Measurements from ENCODE around the gene UCHL1.

UCHL1 gene

DNA sequence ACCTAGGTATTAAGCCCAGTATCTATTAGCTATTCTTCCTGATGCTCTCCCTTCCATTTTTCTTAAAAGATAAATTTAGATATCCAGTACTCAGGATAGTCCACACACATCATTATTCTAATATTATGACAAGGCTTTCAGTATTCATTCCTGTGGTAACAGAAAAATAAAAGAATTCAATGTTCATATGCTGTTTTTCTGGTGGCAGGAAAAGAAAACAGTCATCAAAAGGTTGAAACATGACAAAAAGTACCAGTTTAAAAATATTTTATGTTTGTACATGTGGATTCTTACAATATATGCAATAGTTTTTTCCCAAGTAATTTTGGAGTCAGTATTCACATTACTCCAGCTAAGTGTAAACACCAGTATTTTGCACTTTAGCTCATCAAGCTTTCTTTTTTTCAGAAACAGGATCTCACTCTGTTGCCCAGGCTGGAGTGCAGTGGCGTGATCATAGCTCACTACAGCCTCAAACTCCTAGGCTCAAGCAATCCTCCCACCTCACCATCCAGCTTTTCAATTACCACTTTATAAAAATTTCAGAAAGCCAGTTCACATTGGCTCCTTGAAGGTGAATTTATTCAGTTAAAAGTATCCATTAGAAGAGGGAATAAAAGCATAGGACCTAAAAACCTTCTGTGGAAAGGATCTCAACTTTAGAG lies 44.6 kb upstream of the UCHL1 start:
- peak overlapping the region; percentile 37; the same call in 1 of the 2 replicates for H3K4me2 ChIP-seq (ENCODE audit: low read length)
- peaks cover 18% of the 10 kb centered on the region for H3K27me3 ChIP-seq (ENCODE audit: low read depth, low read length)
- H3K4me3 ChIP-seq (ENCODE audit: low read length), result no peak overlapping the region
- no peak overlapping the region for H3K9ac ChIP-seq (ENCODE audit: low read length)
- peaks cover 9% of the 10 kb centered on the region for H3K4me1 ChIP-seq (ENCODE audit: low read length)
- TF ChIP-seq, protein P1, sequence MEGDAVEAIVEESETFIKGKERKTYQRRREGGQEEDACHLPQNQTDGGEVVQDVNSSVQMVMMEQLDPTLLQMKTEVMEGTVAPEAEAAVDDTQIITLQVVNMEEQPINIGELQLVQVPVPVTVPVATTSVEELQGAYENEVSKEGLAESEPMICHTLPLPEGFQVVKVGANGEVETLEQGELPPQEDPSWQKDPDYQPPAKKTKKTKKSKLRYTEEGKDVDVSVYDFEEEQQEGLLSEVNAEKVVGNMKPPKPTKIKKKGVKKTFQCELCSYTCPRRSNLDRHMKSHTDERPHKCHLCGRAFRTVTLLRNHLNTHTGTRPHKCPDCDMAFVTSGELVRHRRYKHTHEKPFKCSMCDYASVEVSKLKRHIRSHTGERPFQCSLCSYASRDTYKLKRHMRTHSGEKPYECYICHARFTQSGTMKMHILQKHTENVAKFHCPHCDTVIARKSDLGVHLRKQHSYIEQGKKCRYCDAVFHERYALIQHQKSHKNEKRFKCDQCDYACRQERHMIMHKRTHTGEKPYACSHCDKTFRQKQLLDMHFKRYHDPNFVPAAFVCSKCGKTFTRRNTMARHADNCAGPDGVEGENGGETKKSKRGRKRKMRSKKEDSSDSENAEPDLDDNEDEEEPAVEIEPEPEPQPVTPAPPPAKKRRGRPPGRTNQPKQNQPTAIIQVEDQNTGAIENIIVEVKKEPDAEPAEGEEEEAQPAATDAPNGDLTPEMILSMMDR (IDR thresholded peaks at IDR 0.05; ENCODE audit: low read depth, low read length), result no peak
- TF ChIP-seq EZH2phosphoT487 (IDR thresholded peaks at IDR 0.05; ENCODE audit: low read depth), result no peak
- no peaks in the 10 kb centered on the region for H4K20me1 ChIP-seq (ENCODE audit: insufficient read depth, low read length)
- H3K36me3 ChIP-seq (replicated peaks; ENCODE audit: low read depth, low read length), result no peaks in the 10 kb centered on the region
- H3K9me3 ChIP-seq (ENCODE audit: insufficient read depth, low read length), result no peaks in the 10 kb centered on the region
- H3K27ac ChIP-seq (ENCODE audit: low read length), result no peak overlapping the region
- no peaks in the 10 kb centered on the region for H3K79me2 ChIP-seq (ENCODE audit: low read length)
- no peak overlapping the region for H2AFZ ChIP-seq (ENCODE audit: low read depth, low read length)

DNA sequence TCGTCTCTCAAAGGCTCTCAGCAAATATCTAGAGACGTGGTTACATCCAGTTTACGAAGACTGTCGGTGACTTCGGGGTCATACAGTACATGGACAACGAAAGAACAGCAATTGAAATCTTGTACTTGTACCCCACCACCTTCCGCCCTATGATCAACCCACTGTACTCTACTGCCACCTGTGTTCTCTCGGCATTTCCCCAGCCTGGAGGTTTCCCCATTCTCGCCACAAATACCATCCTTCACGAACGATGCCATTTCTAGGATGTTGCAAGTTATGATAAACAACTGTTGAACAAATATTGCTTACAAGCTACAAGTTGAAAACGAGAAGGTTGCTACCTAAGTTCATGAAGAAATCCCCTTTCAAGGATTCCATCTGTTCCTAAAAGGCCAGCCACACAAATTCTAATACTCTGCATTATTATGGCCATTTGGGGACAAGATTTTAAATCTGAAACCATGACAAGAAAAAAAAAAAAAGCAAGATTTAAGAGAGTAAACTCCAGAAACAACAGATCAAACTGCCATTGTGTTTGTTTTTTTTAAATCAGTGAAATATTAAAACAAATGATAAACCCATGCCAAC lies 44.0 kb upstream of the UCHL1 start:
- no peaks in the 10 kb centered on the region for H3K79me2 ChIP-seq (ENCODE audit: low read length)
- no peak for TF ChIP-seq EZH2phosphoT487 (IDR thresholded peaks at IDR 0.05; ENCODE audit: low read depth)
- TF ChIP-seq, protein P1 (IDR thresholded peaks at IDR 0.05; ENCODE audit: low read depth, low read length), result peak; percentile 56
- no peaks in the 10 kb centered on the region for H3K9me3 ChIP-seq (ENCODE audit: insufficient read depth, low read length)
- H3K27ac ChIP-seq (ENCODE audit: low read length), result no peak overlapping the region
- no peaks in the 10 kb centered on the region for H4K20me1 ChIP-seq (ENCODE audit: insufficient read depth, low read length)
- no peak overlapping the region for H3K4me3 ChIP-seq (ENCODE audit: low read length)
- H3K4me1 ChIP-seq (ENCODE audit: low read length), result peaks cover 9% of the 10 kb centered on the region
- peaks cover 18% of the 10 kb centered on the region for H3K27me3 ChIP-seq (ENCODE audit: low read depth, low read length)
- H2AFZ ChIP-seq (ENCODE audit: low read depth, low read length), result no peak overlapping the region
- H3K9ac ChIP-seq (ENCODE audit: low read length), result no peak overlapping the region
- H3K4me2 ChIP-seq (ENCODE audit: low read length), result peak overlapping the region; percentile 37; the same call in 1 of the 2 replicates
- no peaks in the 10 kb centered on the region for H3K36me3 ChIP-seq (replicated peaks; ENCODE audit: low read depth, low read length)

DNA sequence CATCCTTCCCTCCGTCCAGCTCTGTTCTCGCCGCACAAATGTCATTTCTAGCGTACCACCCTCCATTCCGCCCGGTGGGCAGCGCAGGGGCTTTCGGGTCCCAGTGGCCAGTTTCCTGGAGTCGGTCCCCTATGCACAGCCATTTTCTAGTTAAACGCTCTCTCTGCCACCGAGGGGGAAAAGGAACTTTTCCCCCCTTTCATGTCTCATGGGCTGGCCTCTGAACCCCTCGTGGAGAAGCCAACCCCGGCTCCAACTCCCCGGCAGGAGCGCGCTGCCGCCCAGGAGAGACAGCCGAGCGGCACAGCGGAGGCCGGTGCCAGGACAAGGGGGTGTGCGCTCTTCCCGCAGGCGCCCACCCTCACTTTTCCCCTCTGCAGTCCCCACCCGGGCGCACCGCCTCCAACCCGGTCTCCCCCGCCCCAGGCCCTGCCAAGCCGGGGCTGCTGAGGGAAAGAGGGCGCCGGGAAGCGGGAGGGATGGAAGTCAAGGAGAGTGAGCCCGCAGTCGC lies 43.0 kb upstream of the UCHL1 start:
- H2AFZ ChIP-seq (ENCODE audit: low read depth, low read length), result peak overlapping the region; percentile 25; the same call in 1 of the 2 replicates
- peaks cover 18% of the 10 kb centered on the region for H3K27me3 ChIP-seq (ENCODE audit: low read depth, low read length)
- no peaks in the 10 kb centered on the region for H3K36me3 ChIP-seq (replicated peaks; ENCODE audit: low read depth, low read length)
- H3K4me3 ChIP-seq (ENCODE audit: low read length), result peak overlapping the region; percentile 79
- H3K4me2 ChIP-seq (ENCODE audit: low read length), result peak overlapping the region; percentile 49
- peak overlapping the region; percentile 43; the same call in 1 of the 2 replicates for H3K9ac ChIP-seq (ENCODE audit: low read length)
- no peaks in the 10 kb centered on the region for H3K79me2 ChIP-seq (ENCODE audit: low read length)
- H3K4me1 ChIP-seq (ENCODE audit: low read length), result peaks cover 12% of the 10 kb centered on the region
- no peaks in the 10 kb centered on the region for H4K20me1 ChIP-seq (ENCODE audit: insufficient read depth, low read length)
- H3K27ac ChIP-seq (ENCODE audit: low read length), result no peak overlapping the region
- H3K9me3 ChIP-seq (ENCODE audit: insufficient read depth, low read length), result no peaks in the 10 kb centered on the region
- TF ChIP-seq EZH2phosphoT487 (IDR thresholded peaks at IDR 0.05; ENCODE audit: low read depth), result no peak
- TF ChIP-seq, protein P1 (IDR thresholded peaks at IDR 0.05; ENCODE audit: low read depth, low read length), result no peak

DNA sequence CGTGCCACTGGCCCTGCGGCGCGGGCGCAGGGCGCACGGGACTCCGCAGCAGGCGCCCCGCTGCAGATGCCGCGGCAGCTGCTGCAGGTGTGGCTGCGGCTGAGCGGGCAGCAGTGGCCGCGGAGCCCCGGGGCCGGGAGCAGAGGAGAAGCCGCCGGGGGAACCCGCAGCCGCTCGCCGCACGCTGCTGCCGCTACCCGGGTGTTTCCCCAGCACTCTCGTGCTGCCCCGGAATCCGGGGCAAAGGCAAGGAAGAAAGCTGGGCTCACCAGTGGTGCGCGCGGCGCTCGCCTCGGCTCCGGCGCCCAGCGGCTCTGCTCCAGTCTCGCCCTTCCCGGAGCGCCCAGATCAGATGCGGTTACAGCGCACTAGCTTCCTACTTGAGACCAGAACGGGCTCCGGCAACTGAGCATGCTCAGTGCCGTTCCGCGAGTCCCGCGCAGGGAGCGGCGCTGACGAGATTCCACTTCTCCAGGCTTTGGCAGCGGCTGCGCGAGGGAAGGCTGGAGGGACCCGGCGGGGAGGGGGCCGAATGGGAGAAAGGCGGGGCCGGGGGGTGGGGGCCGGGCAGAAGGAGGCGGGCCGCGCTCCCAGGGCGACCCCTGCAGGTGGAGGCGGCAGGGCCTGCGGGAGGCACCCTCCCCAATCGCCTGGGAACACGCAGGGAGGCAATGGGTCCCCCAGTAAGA lies 42.4 kb upstream of the UCHL1 start, which contains the start of gene APBB2:
APBB2 (minus strand) TSS at position 407 of the 689 bp plus-strand sequence. CDS start 181,288 bp downstream, outside the sequence.
- H3K4me3 ChIP-seq (ENCODE audit: low read length), result peak within 1 kb of the TSS; percentile 79
- TF ChIP-seq, protein P1 (IDR thresholded peaks at IDR 0.05; ENCODE audit: low read depth, low read length), result peak; percentile 59
- TF ChIP-seq EZH2phosphoT487 (IDR thresholded peaks at IDR 0.05; ENCODE audit: low read depth), result no peak
- no peak within 1 kb of the TSS for H3K27ac ChIP-seq (ENCODE audit: low read length)
- peak within 1 kb of the TSS; percentile 49 for H3K4me2 ChIP-seq (ENCODE audit: low read length)
- no peaks in the 10 kb centered on the region for H4K20me1 ChIP-seq (ENCODE audit: insufficient read depth, low read length)
- no peaks in the 10 kb centered on the region for H3K36me3 ChIP-seq (replicated peaks; ENCODE audit: low read depth, low read length)
- peak within 1 kb of the TSS; percentile 43 for H3K9ac ChIP-seq (ENCODE audit: low read length)
- H3K27me3 ChIP-seq (ENCODE audit: low read depth, low read length), result peaks cover 18% of the 10 kb centered on the region
- H3K79me2 ChIP-seq (ENCODE audit: low read length), result no peaks in the 10 kb centered on the region
- H2AFZ ChIP-seq (ENCODE audit: low read depth, low read length), result peak within 1 kb of the TSS; percentile 25; the same call in 1 of the 2 replicates
- no peaks in the 10 kb centered on the region for H3K9me3 ChIP-seq (ENCODE audit: insufficient read depth, low read length)
- H3K4me1 ChIP-seq (ENCODE audit: low read length), result peaks cover 13% of the 10 kb centered on the region
